Lung (tissue), 12 donors: Measurements from ENCODE around the gene SEMA3C. TPM values are rescaled to one million over a fixed set of nuclear protein-coding genes. Genes with fewer than 3 reads are reported as not detected.
A peak's percentile ranks its signal among the peaks of the same experiment; 100 is the strongest.

Source experiments
- ATAC-seq: fragments of 200-7000 bp; cut with Tn5 transposase; one replicate; pipeline ENCODE4 v1.9.1; 2020; ENCODE audit warnings: moderate number of reproducible peaks; ENCODE audit not compliant: insufficient read depth, low FRiP score
- DNase-seq, 3 donors: peaks; one replicate each; pipeline ENCODE4 v3.0.0-alpha.2; 2013 to 2017
- H3K27ac ChIP-seq, 2 donors: one replicate each; pipeline ENCODE4 v1.5.1; 2013; ENCODE audit warnings: mild to moderate bottlenecking in 2 of 2, moderate library complexity in 2 of 2, control low read depth in 1 of 2, inconsistent platforms in 1 of 2, low read depth in 1 of 2, low read length in 1 of 2
- H3K27me3 ChIP-seq, 3 donors: one replicate each; pipeline ENCODE4 v1.5.1; 2013; ENCODE audit warnings: low read length in 2 of 3; ENCODE audit not compliant: control insufficient read depth in 3 of 3, insufficient read depth in 3 of 3
- H3K36me3 ChIP-seq, 4 donors: one replicate each; pipeline ENCODE4 v1.5.1; 2013; ENCODE audit warnings: low read length in 4 of 4, mild to moderate bottlenecking in 1 of 4, moderate library complexity in 1 of 4; ENCODE audit not compliant: control insufficient read depth in 4 of 4, insufficient read depth in 4 of 4
- H3K4me1 ChIP-seq, 5 donors: one replicate each; pipeline ENCODE4 v1.5.1; 2013; ENCODE audit warnings: low read length in 5 of 5, mild to moderate bottlenecking in 2 of 5, moderate library complexity in 1 of 5; ENCODE audit not compliant: control insufficient read depth in 5 of 5, insufficient read depth in 5 of 5
- H3K4me3 ChIP-seq: one replicate; pipeline ENCODE4 v1.5.1; 2013; ENCODE audit warnings: mild to moderate bottlenecking, control low read depth, moderate library complexity
- H3K9ac ChIP-seq, 2 donors: one replicate each; pipeline ENCODE4 v1.5.1; 2013; ENCODE audit warnings: low read length in 2 of 2, control low read depth in 1 of 2; ENCODE audit not compliant: insufficient read depth in 1 of 2
- H3K9me3 ChIP-seq, 4 donors: one replicate each; pipeline ENCODE4 v1.5.1; 2013; ENCODE audit warnings: low read length in 3 of 4, mild to moderate bottlenecking in 1 of 4, moderate library complexity in 1 of 4; ENCODE audit not compliant: control insufficient read depth in 4 of 4, insufficient read depth in 3 of 4
- WGBS, 2 donors: extraction: QIAGEN DNeasy Blood & Tissue Kit; methylation state at CpG; one replicate each; pipeline ENCODE4 v1.1.7; 2013; 5-methylcytosine and 5-hydroxymethylcytosine counted together
- polyA plus RNA-seq, 2 donors: library from polyadenylated mRNA; stranded (reverse); fragments of 200-250 nt; gene quantifications; one replicate each; pipeline ENCODE4 v1.2.1, GENCODE V29; 2013
- total RNA-seq, 2 donors: library from RNA; depleted of rRNA in 1 of 2; stranded (reverse); fragments of >200 nt in 1 of 2; gene quantifications; one replicate each; pipeline ENCODE4 v1.2.1, GENCODE V29; 2014 to 2021
- TF ChIP-seq, protein P1 (sequence below): IDR thresholded peaks from 2 replicates; pipeline ENCODE4 v1.5.1; 2012; ENCODE audit warnings: mild to moderate bottlenecking; ENCODE audit errors: control extremely low read depth, extremely low read depth
- donor health status: control.
- donor health status: control.
- donor health status: Bipolar disorder and iron deficiency.
- donor health status: healthy.
- donor health status: DM: yes; HTN: yes; CAD: no.

SEMA3C gene
- total and polyA plus RNA-seq, 4 donors: 6.9 to 87.2 (median 33.7) TPM

DNA sequence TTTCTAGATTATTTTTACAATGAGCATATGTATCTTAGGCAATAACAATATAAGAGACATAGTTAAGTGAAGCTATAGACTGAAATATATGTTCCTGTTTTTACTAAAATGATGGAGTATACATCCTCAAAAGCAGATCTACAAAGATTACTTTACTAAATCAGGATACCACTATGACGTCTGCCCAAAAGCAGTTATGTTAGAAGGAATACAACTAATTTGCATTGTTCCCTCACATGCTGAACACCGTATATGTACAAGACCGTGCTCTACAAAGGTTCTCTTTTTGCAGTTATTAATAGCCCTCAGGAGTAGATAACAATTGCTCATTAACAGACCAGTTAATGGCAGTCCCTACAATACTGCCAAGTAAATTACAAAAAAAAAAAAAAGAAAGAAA lies 143.0 kb downstream of the SEMA3C start:
- ATAC-seq (no peak), DNase-seq (no peak)
- Histone ChIP-seq H3K36me3 (peaks cover 0 to 2% (median 0%) of the 10 kb centered on the region in 4 donors), H3K27me3 (no peaks in the 10 kb centered on the region), H3K4me1 (peaks cover 2 to 22% (median 7%) of the 10 kb centered on the region in 5 donors), H3K9ac (no peak overlapping the region), H3K27ac (peak overlapping the region in 1 of 2 donors; percentile 83), H3K9me3 (no peaks in the 10 kb centered on the region), H3K4me3 (no peak overlapping the region)
- 61 to 67% methylated on average over 3 of the region's 3 CpGs for WGBS, 2 donors
- TF ChIP-seq, protein P1, sequence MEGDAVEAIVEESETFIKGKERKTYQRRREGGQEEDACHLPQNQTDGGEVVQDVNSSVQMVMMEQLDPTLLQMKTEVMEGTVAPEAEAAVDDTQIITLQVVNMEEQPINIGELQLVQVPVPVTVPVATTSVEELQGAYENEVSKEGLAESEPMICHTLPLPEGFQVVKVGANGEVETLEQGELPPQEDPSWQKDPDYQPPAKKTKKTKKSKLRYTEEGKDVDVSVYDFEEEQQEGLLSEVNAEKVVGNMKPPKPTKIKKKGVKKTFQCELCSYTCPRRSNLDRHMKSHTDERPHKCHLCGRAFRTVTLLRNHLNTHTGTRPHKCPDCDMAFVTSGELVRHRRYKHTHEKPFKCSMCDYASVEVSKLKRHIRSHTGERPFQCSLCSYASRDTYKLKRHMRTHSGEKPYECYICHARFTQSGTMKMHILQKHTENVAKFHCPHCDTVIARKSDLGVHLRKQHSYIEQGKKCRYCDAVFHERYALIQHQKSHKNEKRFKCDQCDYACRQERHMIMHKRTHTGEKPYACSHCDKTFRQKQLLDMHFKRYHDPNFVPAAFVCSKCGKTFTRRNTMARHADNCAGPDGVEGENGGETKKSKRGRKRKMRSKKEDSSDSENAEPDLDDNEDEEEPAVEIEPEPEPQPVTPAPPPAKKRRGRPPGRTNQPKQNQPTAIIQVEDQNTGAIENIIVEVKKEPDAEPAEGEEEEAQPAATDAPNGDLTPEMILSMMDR: no peak

DNA sequence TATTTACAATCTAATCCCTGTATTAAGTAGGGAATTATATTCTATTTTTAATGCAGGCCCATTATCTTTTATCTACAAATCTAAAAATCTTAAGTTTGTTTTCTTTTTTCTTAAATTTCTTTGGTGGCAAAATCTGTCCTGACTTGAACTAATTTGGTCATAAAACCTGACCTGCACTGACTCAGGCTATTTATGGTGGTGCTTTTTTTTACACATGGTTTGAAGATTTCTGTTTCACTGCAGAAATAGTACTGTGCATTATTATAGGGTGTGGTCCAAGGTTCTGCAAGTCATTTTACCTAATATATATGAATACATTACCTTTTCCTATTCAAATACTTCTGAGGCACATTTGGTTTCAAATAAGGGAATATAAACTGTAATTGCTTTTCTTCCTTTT lies 143.4 kb downstream of the SEMA3C start:
- Histone ChIP-seq H3K27me3 (no peaks in the 10 kb centered on the region), H3K9me3 (no peaks in the 10 kb centered on the region), H3K4me1 (peaks cover 2 to 21% (median 7%) of the 10 kb centered on the region in 5 donors), H3K27ac (peak overlapping the region in 1 of 2 donors; percentile 53), H3K9ac (no peak overlapping the region), H3K4me3 (no peak overlapping the region), H3K36me3 (peaks cover 0 to 2% (median 0%) of the 10 kb centered on the region in 4 donors)
- TF ChIP-seq, protein P1: no peak
- ATAC-seq (no peak), DNase-seq (no peak)

DNA sequence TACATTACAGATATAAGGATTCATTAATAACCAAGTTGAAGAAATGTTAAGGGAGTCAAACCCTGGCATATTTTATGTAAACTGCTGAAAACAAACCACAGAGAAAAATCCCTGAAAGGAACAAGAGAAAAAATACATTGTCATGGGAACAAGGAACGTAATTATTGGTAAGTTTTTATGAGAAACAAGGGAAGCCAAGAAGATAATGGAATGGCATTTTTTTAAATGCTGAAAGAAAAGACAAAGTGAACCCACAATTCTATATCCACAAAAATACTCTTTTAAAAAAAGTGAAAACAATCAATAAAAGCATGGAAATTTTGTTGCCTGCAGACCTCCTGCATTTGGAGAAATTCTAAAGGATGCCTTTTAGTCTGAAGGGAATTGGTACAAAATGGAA lies 144.0 kb downstream of the SEMA3C start:
- H3K9me3 ChIP-seq: no peaks in the 10 kb centered on the region
- H3K27me3 ChIP-seq: no peaks in the 10 kb centered on the region
- peaks cover 2 to 21% (median 9%) of the 10 kb centered on the region in 5 donors for H3K4me1 ChIP-seq
- no peak for DNase-seq
- H3K27ac ChIP-seq: peak overlapping the region in 1 of 2 donors; percentile 33
- TF ChIP-seq, protein P1: no peak
- H3K9ac ChIP-seq: no peak overlapping the region
- peaks cover 0 to 2% (median 0%) of the 10 kb centered on the region in 4 donors for H3K36me3 ChIP-seq
- WGBS, 2 donors: 88 to 91% methylated on average over 1 of the region's 1 CpG
- no peak for ATAC-seq
- no peak overlapping the region for H3K4me3 ChIP-seq

DNA sequence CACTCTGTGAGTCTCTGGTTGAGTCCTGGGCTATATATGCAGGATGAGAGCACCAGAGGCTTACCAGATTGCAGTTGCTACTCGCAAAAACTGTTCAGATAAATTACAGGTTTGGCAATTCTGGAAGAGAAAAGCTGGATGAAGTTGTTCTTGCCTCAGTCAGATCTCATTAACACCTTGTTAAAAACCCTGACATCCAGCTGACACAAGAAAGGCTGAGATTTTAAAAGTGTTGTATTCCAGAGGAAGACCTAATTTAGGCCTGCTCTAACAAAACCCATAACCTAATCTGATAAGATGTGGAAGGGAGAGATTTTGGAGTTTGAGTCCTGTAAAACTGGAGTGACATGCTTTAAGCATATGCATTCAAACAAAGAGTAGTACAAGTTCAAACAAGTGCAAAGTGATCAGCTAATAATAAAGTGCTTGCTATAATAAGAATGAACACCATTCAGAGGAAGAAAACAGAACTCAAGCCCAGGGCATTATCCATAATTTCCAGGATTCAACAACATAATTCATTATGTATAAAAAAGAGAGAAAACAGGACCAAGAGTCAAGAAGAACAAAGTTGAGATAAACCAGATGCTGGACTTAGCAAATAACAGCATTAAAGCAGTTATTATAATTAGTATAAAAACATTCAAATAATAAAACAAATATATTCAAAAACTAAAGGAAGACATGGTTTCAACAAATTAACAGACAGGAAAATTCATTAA lies 144.9 kb downstream of the SEMA3C start:
- H3K27me3 ChIP-seq: no peaks in the 10 kb centered on the region
- H3K4me3 ChIP-seq: no peak overlapping the region
- DNase-seq: no peak
- TF ChIP-seq, protein P1: no peak
- H3K27ac ChIP-seq: peak overlapping the region in 1 of 2 donors; percentile 61
- H3K36me3 ChIP-seq: peaks cover 0 to 2% (median 0%) of the 10 kb centered on the region in 4 donors
- H3K4me1 ChIP-seq: peaks cover 2 to 26% (median 9%) of the 10 kb centered on the region in 5 donors
- no peak for ATAC-seq
- no peaks in the 10 kb centered on the region for H3K9me3 ChIP-seq
- 52 to 87% methylated on average over 1 of the region's 1 CpG for WGBS, 2 donors
- no peak overlapping the region for H3K9ac ChIP-seq
